ENCODE measurements around the gene IDUA. TPM values are rescaled to one million over a fixed set of nuclear protein-coding genes. Genes with fewer than 3 reads are reported as not detected.

The IDUA gene
- total RNA-seq, 4 donors from 2014 or later, result 11.0 to 33.1 (median 19.7) TPM

DNA sequence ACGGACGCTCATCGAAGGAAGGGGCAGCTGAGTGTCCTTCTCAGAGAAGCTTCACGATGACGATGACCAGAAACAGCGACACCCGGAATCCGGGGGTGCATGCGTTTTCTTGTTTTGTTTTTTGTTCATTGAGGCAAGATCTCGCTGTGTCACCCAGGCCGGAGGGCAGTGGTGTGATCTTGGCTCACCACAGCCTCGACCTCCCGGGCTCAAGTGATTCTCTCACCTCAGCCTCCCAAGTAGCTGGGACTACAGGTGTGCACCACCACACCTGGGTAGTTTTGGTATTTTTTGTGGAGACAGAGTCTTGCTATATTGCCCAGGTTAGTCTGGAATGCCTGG is 33.3 kb upstream of the IDUA start:
- Histone ChIP-seq H3K36me3 (peaks cover 62% of the 10 kb centered on the region), H3K9me3 (no peaks in the 10 kb centered on the region), H3K27ac (no peak overlapping the region), H3K27me3 (no peaks in the 10 kb centered on the region), H3K4me1 (no peaks in the 10 kb centered on the region), H3K4me3 (no peak overlapping the region)
- no peak for TF ChIP-seq EP300 (IDR thresholded peaks at IDR 0.05)
- WGBS, result 97% methylated on average over 13 of the region's 13 CpGs
- no peak for DNase-seq (ENCODE audit: low spot score in 2 of 2)

GRCh38 chr4:954211-955020 is 32.4 kb upstream of the IDUA start:
- Histone ChIP-seq H3K9me3 (no peaks in the 10 kb centered on the region), H3K27ac (no peak overlapping the region), H3K36me3 (peaks cover 71% of the 10 kb centered on the region), H3K4me1 (no peaks in the 10 kb centered on the region), H3K27me3 (no peaks in the 10 kb centered on the region), H3K4me3 (no peak overlapping the region)
- TF ChIP-seq EP300 (IDR thresholded peaks at IDR 0.05) (no peak), POLR2A (IDR thresholded peaks at IDR 0.05) (no peak), POLR2AphosphoS5 (IDR thresholded peaks at IDR 0.05) (no peak)
- TF ChIP-seq, protein P1, sequence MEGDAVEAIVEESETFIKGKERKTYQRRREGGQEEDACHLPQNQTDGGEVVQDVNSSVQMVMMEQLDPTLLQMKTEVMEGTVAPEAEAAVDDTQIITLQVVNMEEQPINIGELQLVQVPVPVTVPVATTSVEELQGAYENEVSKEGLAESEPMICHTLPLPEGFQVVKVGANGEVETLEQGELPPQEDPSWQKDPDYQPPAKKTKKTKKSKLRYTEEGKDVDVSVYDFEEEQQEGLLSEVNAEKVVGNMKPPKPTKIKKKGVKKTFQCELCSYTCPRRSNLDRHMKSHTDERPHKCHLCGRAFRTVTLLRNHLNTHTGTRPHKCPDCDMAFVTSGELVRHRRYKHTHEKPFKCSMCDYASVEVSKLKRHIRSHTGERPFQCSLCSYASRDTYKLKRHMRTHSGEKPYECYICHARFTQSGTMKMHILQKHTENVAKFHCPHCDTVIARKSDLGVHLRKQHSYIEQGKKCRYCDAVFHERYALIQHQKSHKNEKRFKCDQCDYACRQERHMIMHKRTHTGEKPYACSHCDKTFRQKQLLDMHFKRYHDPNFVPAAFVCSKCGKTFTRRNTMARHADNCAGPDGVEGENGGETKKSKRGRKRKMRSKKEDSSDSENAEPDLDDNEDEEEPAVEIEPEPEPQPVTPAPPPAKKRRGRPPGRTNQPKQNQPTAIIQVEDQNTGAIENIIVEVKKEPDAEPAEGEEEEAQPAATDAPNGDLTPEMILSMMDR (IDR thresholded peaks at IDR 0.05), result no peak
- no peak for DNase-seq (ENCODE audit: low spot score in 2 of 2)
- 92% methylated on average over 17 of the region's 17 CpGs for WGBS

DNA sequence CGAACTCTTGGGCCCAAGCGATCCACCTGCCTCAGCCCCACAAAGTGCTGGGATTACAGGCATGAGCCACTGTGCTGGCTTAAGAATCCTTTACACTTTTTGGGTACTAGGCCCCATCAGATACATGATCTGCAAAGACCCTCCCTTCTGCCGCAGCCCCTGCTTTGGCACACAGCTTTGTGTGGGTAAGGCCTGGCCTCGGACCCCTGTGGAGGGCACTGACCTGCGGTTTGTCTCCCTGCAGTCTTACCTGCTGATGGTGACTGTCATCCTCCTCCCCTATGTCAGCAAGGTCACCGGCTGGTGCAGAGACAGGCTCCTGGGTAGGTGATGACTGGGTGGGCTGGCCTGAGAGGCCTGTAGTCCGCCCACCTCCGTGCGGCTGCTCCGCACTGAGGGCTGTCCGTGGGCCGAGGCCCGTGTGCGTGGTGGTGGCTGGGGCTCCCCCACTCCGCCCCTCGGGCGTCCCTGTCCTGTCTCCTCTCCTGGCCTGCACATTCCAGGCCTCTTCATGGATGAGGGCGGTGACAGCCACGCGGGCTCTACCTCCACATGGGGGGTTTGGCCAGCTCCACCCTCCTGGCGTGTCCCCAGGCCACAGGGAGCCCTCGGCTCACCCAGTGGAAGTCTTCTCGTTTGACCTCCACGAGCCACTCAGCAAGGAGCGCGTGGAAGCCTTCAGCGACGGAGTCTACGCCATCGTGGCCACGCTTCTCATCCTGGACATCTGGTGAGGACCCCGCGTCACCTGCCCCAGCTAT is 31.5 kb upstream of the IDUA start:
- TF ChIP-seq EP300 (IDR thresholded peaks at IDR 0.05), result no peak
- TF ChIP-seq POLR2AphosphoS5 (IDR thresholded peaks at IDR 0.05), result no peak
- TF ChIP-seq, protein P1 (IDR thresholded peaks at IDR 0.05), result no peak
- no peak for TF ChIP-seq POLR2A (IDR thresholded peaks at IDR 0.05)
- Histone ChIP-seq H3K27me3 (no peaks in the 10 kb centered on the region), H3K4me1 (no peaks in the 10 kb centered on the region), H3K9me3 (no peaks in the 10 kb centered on the region), H3K4me3 (no peak overlapping the region), H3K27ac (no peak overlapping the region), H3K36me3 (peaks cover 80% of the 10 kb centered on the region)
- 95% methylated on average over 16 of the region's 33 CpGs for WGBS
- peak in 1 of 2 donors; percentile 76 for DNase-seq (ENCODE audit: low spot score in 2 of 2)

DNA sequence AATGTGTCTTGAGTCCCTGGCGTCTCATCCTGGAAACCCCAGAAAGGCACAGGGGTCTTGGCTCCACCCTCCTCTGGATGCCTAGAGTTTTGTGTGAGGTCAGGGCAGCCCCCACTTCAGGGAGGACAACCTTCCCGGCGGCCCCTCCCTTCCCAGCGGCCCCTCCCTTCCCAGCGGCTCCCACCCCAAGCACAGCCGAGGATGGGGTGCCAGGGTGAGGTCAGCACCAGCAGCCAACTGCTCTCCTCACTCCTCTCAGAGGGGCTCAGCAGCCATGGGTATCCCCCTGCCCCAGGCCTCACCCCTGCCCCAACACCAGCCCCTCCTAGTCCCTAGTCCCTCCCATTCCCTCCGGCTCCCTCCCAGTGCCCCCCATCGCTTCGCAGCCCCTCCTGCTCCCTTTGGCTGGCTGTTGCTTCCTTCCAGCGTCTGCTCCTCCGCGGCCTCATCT is 30.9 kb upstream of the IDUA start:
- Histone ChIP-seq H3K27me3 (no peaks in the 10 kb centered on the region), H3K9me3 (no peaks in the 10 kb centered on the region), H3K4me3 (no peak overlapping the region), H3K36me3 (peaks cover 85% of the 10 kb centered on the region), H3K27ac (no peak overlapping the region), H3K4me1 (no peaks in the 10 kb centered on the region)
- DNase-seq (ENCODE audit: low spot score in 2 of 2), result no peak
- TF ChIP-seq POLR2A (IDR thresholded peaks at IDR 0.05), result no peak
- no peak for TF ChIP-seq EP300 (IDR thresholded peaks at IDR 0.05)
- TF ChIP-seq, protein P1 (IDR thresholded peaks at IDR 0.05), result no peak
- TF ChIP-seq POLR2AphosphoS5 (IDR thresholded peaks at IDR 0.05), result no peak
- WGBS, result 78% methylated on average over 12 of the region's 12 CpGs

DNA sequence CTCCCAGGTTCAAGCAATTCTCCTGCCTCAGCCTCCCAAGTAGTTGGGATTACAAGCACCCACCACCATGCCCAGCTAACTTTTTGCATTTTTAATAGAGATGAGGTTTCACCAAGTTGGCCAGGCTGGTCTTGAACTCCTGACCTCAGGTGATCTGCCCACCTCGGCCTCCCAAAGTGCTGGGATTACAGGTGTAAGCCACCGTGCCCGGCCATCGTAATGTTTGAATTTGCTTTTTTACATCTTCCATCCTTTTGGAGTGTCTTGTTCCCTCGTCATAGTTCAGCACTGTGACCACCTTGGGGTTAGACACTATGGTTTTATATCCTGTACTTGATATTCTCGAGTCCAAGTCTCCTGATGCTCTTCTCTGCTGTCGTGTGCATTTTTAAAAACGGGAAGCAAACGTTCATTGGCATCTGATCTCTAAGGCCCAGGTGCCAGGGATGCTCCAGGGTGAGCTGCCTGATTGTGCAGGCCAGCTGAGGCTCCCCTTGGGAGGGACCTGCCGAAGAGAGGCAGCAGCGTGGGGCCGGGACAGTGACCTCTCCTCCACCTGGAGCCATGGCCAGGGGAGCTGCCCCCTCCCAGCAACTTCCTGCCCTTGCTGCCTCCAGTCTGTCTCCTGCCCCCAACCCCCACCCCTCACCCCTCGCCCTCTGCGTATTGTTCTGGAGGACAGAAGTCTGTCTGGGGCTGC is 30.2 kb upstream of the IDUA start:
- Histone ChIP-seq H3K4me1 (peaks cover 6% of the 10 kb centered on the region), H3K4me3 (no peak overlapping the region), H3K9me3 (no peaks in the 10 kb centered on the region), H3K36me3 (peaks cover 84% of the 10 kb centered on the region), H3K27ac (no peak overlapping the region), H3K27me3 (no peaks in the 10 kb centered on the region)
- no peak for DNase-seq (ENCODE audit: low spot score in 2 of 2)
- 79% methylated on average over 14 of the region's 14 CpGs for WGBS
- TF ChIP-seq, protein P1 (IDR thresholded peaks at IDR 0.05), result no peak
- no peak for TF ChIP-seq POLR2A (IDR thresholded peaks at IDR 0.05)
- TF ChIP-seq EP300 (IDR thresholded peaks at IDR 0.05), result no peak
- TF ChIP-seq POLR2AphosphoS5 (IDR thresholded peaks at IDR 0.05), result no peak
